SJCRH30 (cell line): ENCODE results near the gene WDR20. TPM values are rescaled to one million over a fixed set of nuclear protein-coding genes. Genes with fewer than 3 reads are reported as not detected.
A peak's percentile ranks its signal among the peaks of the same experiment; 100 is the strongest.
"Not testable (repeated sequence)": the region's sequence is repeated elsewhere in the genome, so short reads cannot be mapped to it uniquely, and the experiment has no call there.

Experiments
- DNase-seq, 2 experiments: peaks; one replicate each; pipeline ENCODE4 v3.0.0-alpha.2; 2015 to 2020
- H3K27ac ChIP-seq: fragments of 250-450 bp; sonication (Bioruptor Pico); 2 replicates; pipeline ENCODE4 v1.5.1; 2020; ENCODE audit warnings: mild to moderate bottlenecking, moderate library complexity
- H3K27me3 ChIP-seq: fragments of 250-450 bp; sonication (Bioruptor Pico); 2 replicates; pipeline ENCODE4 v1.5.1; 2020; ENCODE audit warnings: mild to moderate bottlenecking, moderate library complexity
- H3K36me3 ChIP-seq: fragments of 250-450 bp; sonication (Bioruptor Pico); 2 replicates; pipeline ENCODE4 v1.5.1; 2020; ENCODE audit warnings: mild to moderate bottlenecking, moderate library complexity
- H3K4me1 ChIP-seq: fragments of 250-450 bp; sonication (Bioruptor Pico); 2 replicates; pipeline ENCODE4 v1.5.1; 2020; ENCODE audit warnings: mild to moderate bottlenecking, moderate library complexity
- H3K4me3 ChIP-seq: fragments of 250-450 bp; sonication (Bioruptor Pico); 2 replicates; pipeline ENCODE4 v1.5.1; 2020; ENCODE audit warnings: mild to moderate bottlenecking, moderate library complexity
- H3K9me3 ChIP-seq: fragments of 250-450 bp; sonication (Bioruptor Pico); replicated peaks from 2 replicates; pipeline ENCODE4 v1.5.1; 2020; ENCODE audit warnings: mild to moderate bottlenecking, moderate library complexity
- total RNA-seq: library from RNA; depleted of rRNA; stranded (reverse); fragments of >200 nt; shearing (Covaris generic); gene quantifications from 2 replicates; pipeline ENCODE4 v1.2.3, GENCODE V29; 2014

The WDR20 gene
- total RNA-seq, 1 experiment from 2014 or later, result 23.2 TPM

DNA sequence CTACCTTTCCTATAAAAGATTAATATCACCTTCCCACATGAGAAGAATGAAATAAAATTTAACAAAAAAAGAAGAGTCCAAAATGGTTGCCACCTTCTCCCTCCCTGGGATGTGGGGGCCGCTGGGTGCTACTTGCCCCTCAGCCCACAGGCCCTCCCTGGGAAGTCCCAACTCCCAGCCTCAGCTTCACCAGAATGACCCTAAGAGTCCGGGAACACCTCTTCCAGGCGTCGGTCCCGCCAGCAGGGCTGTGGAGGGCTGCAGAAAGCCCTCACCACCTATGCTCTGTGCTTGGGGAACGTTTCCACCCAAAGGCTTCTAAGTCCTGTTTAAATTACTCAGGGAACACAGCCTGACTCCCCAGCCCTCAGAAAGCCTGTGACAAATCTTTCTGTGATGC, 93.4 kb downstream of the WDR20 start:
- Histone ChIP-seq H3K4me3 (no peak overlapping the region), H3K36me3 (no peaks in the 10 kb centered on the region), H3K27me3 (no peaks in the 10 kb centered on the region), H3K4me1 (peaks cover 2% of the 10 kb centered on the region; the same call in 1 of the 2 replicates), H3K27ac (no peak overlapping the region), H3K9me3 (no peaks in the 10 kb centered on the region)
- DNase-seq, result no peak

- Histone ChIP-seq H3K4me3 (0 out of 2 replicates have a peak overlapping the region, but pooled peaks have one; percentile 7), H3K4me1 (peaks cover 2% of the 10 kb centered on the region; the same call in 1 of the 2 replicates), H3K36me3 (no peaks in the 10 kb centered on the region), H3K27me3 (no peaks in the 10 kb centered on the region), H3K27ac (no peak overlapping the region), H3K9me3 (no peaks in the 10 kb centered on the region)
- DNase-seq, result no peak
Observed at GRCh38 chr14:102234331-102235264, 94.9 kb downstream of the WDR20 start.

DNA sequence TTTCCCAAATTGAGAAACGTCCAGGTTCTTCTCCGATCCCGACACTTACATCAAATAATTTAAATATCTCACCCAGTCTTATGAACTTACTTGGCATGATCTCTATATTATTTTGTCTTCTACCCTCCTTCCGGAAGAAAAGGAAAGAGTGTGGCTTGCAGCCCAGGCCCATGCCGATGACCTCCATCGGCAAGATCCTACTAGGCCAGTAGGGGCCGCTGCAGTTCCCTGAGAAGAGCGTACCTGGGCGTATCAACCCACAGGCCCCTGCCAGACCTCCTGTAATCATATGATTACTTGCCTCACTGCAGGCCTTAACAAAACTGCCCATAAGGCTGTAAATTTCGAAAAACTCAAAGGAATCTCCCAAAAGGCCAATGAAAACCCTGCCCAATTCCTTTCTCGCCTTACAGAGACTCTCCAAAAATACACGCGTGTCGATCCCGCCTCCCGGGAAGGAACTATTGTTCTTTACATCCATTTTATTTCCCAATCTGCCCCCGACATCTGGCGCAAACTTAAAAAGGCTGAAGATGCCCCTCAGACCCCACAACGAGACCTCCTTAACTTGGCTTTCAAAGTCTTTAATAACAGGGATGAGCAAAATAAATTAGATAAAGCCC, 95.7 kb downstream of the WDR20 start:
- H3K4me1 ChIP-seq, result peaks cover 2% of the 10 kb centered on the region; the same call in 1 of the 2 replicates

GRCh38 chr14:102236026-102236425, 96.3 kb downstream of the WDR20 start:
- H3K4me3 ChIP-seq, result no peak overlapping the region

More for the DNA sequence above, 95.7 kb downstream of the WDR20 start:
- no peaks in the 10 kb centered on the region for H3K36me3 ChIP-seq
- H3K27ac ChIP-seq, result no peak overlapping the region
- DNase-seq, result peak; percentile 80 to 91
- H3K4me3 ChIP-seq, result 0 out of 2 replicates have a peak overlapping the region, but pooled peaks have one; percentile 7
- H3K9me3 ChIP-seq, result no peaks in the 10 kb centered on the region
- no peaks in the 10 kb centered on the region for H3K27me3 ChIP-seq

GRCh38 chr14:102238131-102238530, 98.4 kb downstream of the WDR20 start:
- Histone ChIP-seq H3K4me3 (no peak overlapping the region), H3K36me3 (no peaks in the 10 kb centered on the region), H3K9me3 (no peaks in the 10 kb centered on the region), H3K27me3 (no peaks in the 10 kb centered on the region), H3K27ac (no peak overlapping the region), H3K4me1 (peaks cover 2% of the 10 kb centered on the region; the same call in 1 of the 2 replicates)
- no peak for DNase-seq

More at GRCh38 chr14:102236026-102236425, 96.3 kb downstream of the WDR20 start:
- H3K36me3 ChIP-seq, result no peaks in the 10 kb centered on the region
- no peaks in the 10 kb centered on the region for H3K9me3 ChIP-seq
- no peak overlapping the region for H3K27ac ChIP-seq
- H3K4me1 ChIP-seq, result peaks cover 2% of the 10 kb centered on the region; the same call in 1 of the 2 replicates
- H3K27me3 ChIP-seq, result no peaks in the 10 kb centered on the region
- no peak for DNase-seq

- H3K9me3 ChIP-seq, result no peaks in the 10 kb centered on the region; the same call in 1 of the 2 replicates
- no peaks in the 10 kb centered on the region for H3K27me3 ChIP-seq
- H3K36me3 ChIP-seq, result no peaks in the 10 kb centered on the region
- peaks cover 2% of the 10 kb centered on the region; the same call in 1 of the 2 replicates for H3K4me1 ChIP-seq
- no peak overlapping the region for H3K27ac ChIP-seq
- DNase-seq, result no peak
- H3K4me3 ChIP-seq, result no peak overlapping the region
Observed at GRCh38 chr14:102238766-102239165, 99.1 kb downstream of the WDR20 start.

DNA sequence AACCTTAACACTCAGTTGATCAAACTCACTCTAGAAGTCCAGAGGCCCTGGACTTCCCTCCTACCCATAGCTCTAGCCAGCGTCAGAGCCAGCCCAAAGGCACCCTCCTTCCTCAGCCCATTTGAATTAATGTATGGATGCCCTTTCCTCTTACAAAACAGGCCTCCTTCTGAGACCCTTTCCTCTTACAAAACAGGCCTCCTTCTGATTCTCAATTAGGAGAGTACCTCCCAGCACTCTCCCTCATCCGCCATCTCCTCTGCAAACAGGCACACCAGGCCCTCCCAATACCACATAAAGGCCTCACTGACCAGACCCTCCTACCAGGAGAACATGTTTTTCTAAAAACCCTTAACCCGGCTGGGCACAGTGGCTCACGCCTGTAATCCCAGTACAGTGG, 99.5 kb downstream of the WDR20 start:
- Histone ChIP-seq H3K9me3 (no peaks in the 10 kb centered on the region; the same call in 1 of the 2 replicates), H3K4me1 (peaks cover 2% of the 10 kb centered on the region; the same call in 1 of the 2 replicates), H3K4me3 (no peak overlapping the region), H3K27ac (no peak overlapping the region), H3K36me3 (no peaks in the 10 kb centered on the region), H3K27me3 (no peaks in the 10 kb centered on the region)
- DNase-seq, result no peak

DNA sequence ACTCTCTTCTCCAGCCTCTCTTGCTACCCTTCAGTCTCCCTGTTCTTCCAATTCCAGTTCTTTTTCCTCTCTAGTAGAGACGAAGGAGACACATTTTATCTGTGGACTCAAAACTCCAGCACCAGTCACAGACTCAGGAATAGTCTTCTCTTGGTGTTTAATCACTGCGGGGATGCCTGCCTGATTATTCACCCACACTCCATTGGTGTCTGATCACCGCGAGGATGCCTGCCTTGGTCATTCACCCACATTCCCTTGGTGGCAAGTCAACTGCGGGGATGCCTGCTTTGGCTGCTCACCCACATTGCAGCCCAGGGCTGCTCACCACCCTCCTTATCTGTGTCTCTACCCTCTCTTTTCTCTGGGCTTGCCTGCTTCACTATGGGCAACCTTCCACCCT, 100.8 kb downstream of the WDR20 start:
- H3K4me3 ChIP-seq, H3K9me3 ChIP-seq, DNase-seq, H3K4me1 ChIP-seq, H3K27ac ChIP-seq, H3K27me3 ChIP-seq, H3K36me3 ChIP-seq: not testable (repeated sequence)

GRCh38 chr14:102241147-102241546, 101.5 kb downstream of the WDR20 start:
- H3K36me3 ChIP-seq, result no peaks in the 10 kb centered on the region
- no peak overlapping the region for H3K27ac ChIP-seq
- DNase-seq, result no peak

GRCh38 chr14:102243795-102244194, 104.1 kb downstream of the WDR20 start:
- not testable (repeated sequence) for H3K4me3 ChIP-seq, H3K4me1 ChIP-seq, H3K27me3 ChIP-seq, DNase-seq, H3K36me3 ChIP-seq, H3K27ac ChIP-seq, H3K9me3 ChIP-seq

More at GRCh38 chr14:102241147-102241546, 101.5 kb downstream of the WDR20 start:
- no peaks in the 10 kb centered on the region for H3K27me3 ChIP-seq
- no peaks in the 10 kb centered on the region for H3K4me1 ChIP-seq
- H3K4me3 ChIP-seq, result no peak overlapping the region
- H3K9me3 ChIP-seq, result no peaks in the 10 kb centered on the region; the same call in 1 of the 2 replicates

GRCh38 chr14:102246071-102246470, 106.4 kb downstream of the WDR20 start:
- Histone ChIP-seq H3K36me3 (no peaks in the 10 kb centered on the region), H3K9me3 (no peaks in the 10 kb centered on the region; the same call in 1 of the 2 replicates), H3K27ac (no peak overlapping the region), H3K4me3 (no peak overlapping the region), H3K4me1 (peaks cover 3% of the 10 kb centered on the region), H3K27me3 (no peaks in the 10 kb centered on the region)
- no peak for DNase-seq

- Histone ChIP-seq H3K4me1 (peaks cover 7% of the 10 kb centered on the region), H3K4me3 (no peak overlapping the region), H3K27me3 (no peaks in the 10 kb centered on the region), H3K27ac (no peak overlapping the region), H3K9me3 (no peaks in the 10 kb centered on the region; the same call in 1 of the 2 replicates), H3K36me3 (no peaks in the 10 kb centered on the region)
- peak; percentile 24 to 48 for DNase-seq
Observed at GRCh38 chr14:102248121-102248520, 108.4 kb downstream of the WDR20 start.

DNA sequence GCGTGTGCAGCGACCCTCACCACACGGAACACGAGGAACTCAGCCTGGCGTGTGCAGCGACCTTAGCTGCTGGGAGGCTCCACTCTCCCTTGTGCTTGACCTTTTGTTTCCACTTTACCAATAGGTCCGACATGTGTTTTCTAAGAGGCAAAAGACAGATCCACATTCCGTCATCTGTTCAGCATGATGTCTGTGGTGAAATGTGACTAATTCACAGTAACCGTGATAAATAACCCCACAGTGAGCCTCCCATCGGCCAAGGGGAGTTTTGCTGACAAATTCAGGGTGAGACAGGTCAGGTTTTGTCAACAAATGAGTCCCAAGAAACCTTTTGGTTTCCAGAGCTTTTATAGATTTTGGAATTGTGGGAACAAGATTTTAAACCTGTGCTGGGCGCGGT, 109.3 kb downstream of the WDR20 start:
- Histone ChIP-seq H3K9me3 (no peaks in the 10 kb centered on the region), H3K36me3 (no peaks in the 10 kb centered on the region), H3K4me1 (peaks cover 7% of the 10 kb centered on the region), H3K27me3 (no peaks in the 10 kb centered on the region), H3K4me3 (no peak overlapping the region), H3K27ac (peak overlapping the region; percentile 16; the same call in 1 of the 2 replicates)
- DNase-seq, result peak in 1 of 2 experiments; percentile 29

DNA sequence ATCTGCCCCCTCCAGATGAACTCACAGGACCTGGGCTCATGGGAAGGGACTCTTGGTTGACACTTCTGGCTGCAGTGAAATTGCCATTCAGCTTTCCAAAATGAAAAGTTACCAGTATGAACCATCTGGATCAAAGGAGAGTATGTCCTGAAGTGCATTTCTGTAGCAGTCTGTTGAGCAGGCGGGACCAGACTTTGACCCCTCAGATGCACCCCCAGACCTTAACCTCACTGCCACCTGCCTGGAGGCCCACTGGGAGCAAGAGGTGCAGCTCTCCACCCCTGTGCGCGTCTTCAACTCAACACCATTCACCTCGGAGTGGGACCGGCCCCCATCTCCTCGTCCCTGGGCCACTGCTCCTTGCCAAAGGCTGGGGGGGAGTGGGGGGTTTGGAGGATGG, 110.3 kb downstream of the WDR20 start:
- Histone ChIP-seq H3K9me3 (no peaks in the 10 kb centered on the region), H3K4me3 (no peak overlapping the region), H3K36me3 (no peaks in the 10 kb centered on the region), H3K4me1 (peaks cover 7% of the 10 kb centered on the region), H3K27ac (no peak overlapping the region), H3K27me3 (no peaks in the 10 kb centered on the region)
- DNase-seq, result no peak

DNA sequence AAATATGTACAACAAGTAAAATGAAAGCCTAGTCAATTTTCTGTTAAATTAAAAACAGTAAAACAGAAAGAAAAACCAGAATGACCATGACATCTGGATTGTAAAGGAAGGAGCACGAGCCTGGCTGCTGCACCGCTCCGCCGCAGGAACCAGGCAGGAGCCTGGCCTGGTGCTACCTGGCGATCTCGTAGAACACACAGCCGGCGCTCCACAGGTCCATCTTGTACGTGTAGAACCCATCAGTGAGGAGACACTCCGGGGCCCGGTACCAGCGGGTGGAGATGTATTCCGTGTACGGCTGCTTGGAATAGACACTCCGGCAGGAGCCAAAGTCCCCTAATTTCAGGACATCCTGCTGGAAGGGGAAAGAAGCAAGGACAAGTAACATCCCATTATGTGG, 110.9 kb downstream of the WDR20 start:
- Histone ChIP-seq H3K4me3 (no peak overlapping the region), H3K9me3 (no peaks in the 10 kb centered on the region), H3K4me1 (peaks cover 7% of the 10 kb centered on the region), H3K27ac (no peak overlapping the region), H3K27me3 (no peaks in the 10 kb centered on the region), H3K36me3 (no peaks in the 10 kb centered on the region)
- no peak for DNase-seq
